A549 (cell line): ENCODE data around the gene SLC15A5.

Experiments used
- CTCF ChIP-seq: fragments of >200 bp; sonication (Bioruptor Twin); formaldehyde crosslinking; IDR thresholded peaks from 3 replicates; pipeline ENCODE4 v1.5.1; 2016
- MAX ChIP-seq: IDR thresholded peaks from 2 replicates; pipeline ENCODE4 v1.6.1; 2012
- MYC ChIP-seq: IDR thresholded peaks from 2 replicates; pipeline ENCODE4 v1.6.1; 2012; ENCODE audit warnings: mild to moderate bottlenecking, inconsistent platforms, low read length, improper control_type of control experiment, borderline replicate concordance
- POLR2A ChIP-seq: IDR thresholded peaks from 2 replicates; pipeline ENCODE4 v1.6.1; 2012; ENCODE audit warnings: mild to moderate bottlenecking, low read length
- RFX5 ChIP-seq: fragments of 450-650 bp; IDR thresholded peaks from 2 replicates; pipeline ENCODE4 v1.7.1; 2014; ENCODE audit warnings: antibody characterized with exemption, mild to moderate bottlenecking, moderate library complexity
- TF ChIP-seq, protein P1 (sequence below): fragments of 450-650 bp; IDR thresholded peaks from 2 replicates; pipeline ENCODE4 v1.6.1; 2014; ENCODE audit warnings: antibody characterized with exemption

DNA sequence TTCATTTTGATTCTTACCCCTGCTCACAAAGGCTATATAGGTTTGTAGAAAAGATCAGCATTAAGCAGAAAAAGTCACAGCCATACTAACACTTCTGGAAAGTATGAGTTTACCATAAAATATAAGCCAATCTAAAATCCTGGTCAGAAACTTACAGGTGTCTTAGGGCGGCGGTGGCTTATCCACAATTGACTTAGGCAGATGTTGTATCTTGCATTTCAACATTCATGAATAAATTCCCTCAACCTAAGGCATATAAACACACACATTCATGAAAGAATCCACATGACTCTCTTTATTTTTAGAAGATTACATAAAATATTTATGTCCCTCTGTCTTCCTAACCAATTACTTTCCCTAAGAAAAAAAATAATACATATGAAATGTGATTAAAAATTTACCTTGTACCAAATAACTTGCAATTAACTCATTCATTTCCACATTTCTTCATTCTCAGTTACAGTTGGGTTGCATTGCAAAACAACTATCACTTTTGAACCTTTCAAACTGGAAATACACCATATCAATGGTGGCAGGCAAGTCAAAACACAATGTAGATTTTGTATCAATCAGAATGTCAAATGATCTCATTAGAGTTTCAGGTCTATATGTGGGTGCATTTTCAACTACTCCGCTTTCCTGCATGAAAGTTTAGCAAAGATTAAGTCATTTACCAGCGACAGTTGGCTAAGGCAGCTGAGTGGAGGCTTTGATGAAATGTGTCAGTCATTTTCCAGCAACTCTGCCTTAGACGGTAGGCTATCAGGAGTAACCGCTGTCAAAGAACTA is 124.4 kb downstream of the SLC15A5 start:
- no peak for TF ChIP-seq MAX
- TF ChIP-seq MYC = no peak
- no peak for TF ChIP-seq RFX5
- no peak for TF ChIP-seq CTCF
- TF ChIP-seq POLR2A = no peak
- TF ChIP-seq, protein P1, sequence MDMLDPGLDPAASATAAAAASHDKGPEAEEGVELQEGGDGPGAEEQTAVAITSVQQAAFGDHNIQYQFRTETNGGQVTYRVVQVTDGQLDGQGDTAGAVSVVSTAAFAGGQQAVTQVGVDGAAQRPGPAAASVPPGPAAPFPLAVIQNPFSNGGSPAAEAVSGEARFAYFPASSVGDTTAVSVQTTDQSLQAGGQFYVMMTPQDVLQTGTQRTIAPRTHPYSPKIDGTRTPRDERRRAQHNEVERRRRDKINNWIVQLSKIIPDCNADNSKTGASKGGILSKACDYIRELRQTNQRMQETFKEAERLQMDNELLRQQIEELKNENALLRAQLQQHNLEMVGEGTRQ = no peak
